NCI-H524 (cell line): ENCODE measurements around the gene FBXO2.
"Not testable (repeated sequence)": the region's sequence is repeated elsewhere in the genome, so short reads cannot be mapped to it uniquely, and the experiment has no call there.

ENCODE experiments used
- DNase-seq, 2 experiments: peaks; one replicate each; lab custom pipeline; 2025; lab: John Stamatoyannopoulos, UW

FBXO2 gene

DNA sequence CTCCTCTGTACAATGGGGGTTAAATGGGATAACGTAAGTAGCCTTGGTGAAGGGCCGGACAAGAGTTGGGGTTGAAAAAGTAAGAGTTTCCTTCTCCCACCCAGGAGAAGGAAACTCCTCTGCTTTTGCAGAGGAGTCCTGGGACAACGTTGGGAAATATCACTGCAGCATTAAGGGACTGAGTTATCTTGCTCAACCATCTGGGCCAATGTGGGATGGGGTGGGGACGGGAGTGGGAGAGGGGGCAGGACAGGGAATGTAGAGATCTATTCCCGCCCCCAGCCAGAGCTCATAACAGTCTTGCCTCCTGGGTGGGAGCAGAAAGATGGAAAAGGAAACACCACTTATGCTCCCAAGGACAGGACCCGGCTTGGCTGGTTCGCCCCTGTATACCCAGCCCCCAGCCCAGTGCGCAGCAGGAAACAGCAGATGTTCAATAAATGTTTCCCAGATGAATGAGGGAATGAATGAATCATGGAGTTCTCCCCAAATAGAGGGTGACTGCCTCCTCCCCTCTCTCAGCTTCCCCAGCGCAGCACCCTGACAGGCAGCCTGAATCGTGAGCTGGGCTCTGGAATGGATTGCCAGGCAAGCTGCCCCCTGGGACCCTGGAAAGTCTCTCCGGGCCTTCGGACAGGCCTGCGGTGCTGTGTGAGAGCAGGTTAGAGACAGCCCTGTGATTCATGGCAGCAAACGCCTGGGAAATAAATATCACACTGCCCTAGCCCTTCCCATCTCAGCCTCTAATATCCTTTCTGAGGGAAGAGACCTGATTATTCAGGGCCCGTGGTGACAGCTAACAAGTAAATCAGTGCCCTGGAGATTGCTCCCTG lies 24.8 kb downstream of the FBXO2 start:
- DNase-seq, result peak in 1 of 2 experiments; percentile 46

DNA sequence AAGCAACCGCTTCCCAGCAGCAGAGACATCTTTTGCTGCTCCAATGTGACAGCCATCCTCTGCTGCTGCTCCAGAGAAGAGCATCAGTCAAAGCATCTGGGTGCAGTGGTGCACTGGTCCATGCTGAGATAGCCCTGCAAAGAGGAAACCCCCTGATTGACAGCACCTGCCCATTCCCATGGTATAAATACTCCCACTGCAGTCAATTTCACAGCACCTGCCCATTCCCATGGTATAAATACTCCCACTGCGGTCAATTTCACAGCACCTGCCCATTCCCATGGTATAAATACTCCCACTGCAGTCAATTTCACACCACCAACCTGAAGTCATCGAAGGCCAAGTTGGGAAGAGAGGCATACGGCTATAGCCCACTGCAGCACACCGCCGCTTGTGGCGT lies 25.5 kb downstream of the FBXO2 start:
- no peak for DNase-seq

DNA sequence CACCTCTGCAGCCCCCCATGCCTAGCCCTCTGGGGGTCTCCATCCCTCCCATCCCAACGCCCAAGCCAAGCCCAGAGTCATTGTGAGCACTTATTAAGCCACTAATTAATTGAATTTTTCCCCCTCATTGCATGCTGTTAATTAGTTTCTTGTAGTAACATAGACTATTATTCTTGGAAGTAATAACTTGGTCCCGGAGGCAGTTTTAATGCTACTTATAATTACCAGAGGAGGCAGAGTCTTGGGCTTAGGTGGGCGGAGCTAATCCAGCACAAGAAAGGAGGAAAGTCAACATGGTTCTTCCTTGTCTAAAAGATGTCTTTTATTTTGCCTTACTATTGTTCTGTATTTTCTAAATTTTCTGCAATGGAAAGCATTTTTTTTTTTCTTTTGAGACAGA lies 27.7 kb downstream of the FBXO2 start:
- DNase-seq, result no peak

- no peak for DNase-seq
These were observed 30.5 kb downstream of the FBXO2 start for GRCh38 chr1:11623702-11624101.

DNA sequence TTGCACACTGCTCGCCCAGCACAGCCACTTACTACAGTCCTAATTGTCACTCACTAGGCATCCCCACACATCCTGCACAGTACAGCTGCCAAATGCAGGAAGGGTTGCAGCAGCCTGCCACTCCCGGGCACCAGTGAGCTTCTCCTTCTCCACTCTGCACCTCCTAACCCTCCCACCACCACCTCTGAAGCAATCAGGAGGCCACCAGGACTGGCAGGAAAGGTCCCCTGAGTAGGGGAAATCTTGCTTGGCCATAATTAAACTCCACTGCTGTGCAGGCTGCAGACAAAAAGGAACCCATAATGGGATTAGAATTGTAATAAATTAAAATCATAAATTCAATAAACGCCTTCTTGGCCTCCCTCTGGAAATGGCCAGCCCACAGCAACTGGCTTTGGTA lies 31.8 kb downstream of the FBXO2 start:
- DNase-seq, result no peak

GRCh38 chr1:11620924-11621323 lies 33.3 kb downstream of the FBXO2 start:
- DNase-seq, result no peak

GRCh38 chr1:11620405-11620804 lies 33.8 kb downstream of the FBXO2 start:
- DNase-seq, result no peak

GRCh38 chr1:11617741-11618140 lies 36.5 kb downstream of the FBXO2 start:
- DNase-seq, result no peak

- DNase-seq, result peak; percentile 20 to 74
These were observed 36.9 kb downstream of the FBXO2 start for GRCh38 chr1:11617314-11617713.

DNA sequence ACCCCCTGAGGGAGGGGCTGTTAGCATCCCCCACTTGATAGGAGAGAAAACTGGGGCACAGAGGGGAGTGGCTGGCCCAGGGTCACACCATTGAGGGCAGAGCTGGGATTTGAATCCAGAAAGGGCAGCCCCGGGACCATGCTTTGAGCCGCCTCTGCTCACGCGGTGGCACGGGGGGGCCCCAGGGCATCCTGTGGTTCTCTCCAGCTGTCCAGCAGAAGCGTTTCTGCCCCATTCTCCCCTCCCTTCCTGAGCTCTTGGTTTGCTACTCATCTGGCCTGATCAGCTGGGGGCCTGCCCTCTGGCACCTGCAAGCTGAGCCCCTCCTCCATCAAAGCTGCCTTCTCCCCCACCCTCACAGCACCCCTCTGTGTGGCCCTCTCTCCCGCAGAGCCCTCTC lies 37.5 kb downstream of the FBXO2 start:
- peak in 1 of 2 experiments; percentile 48 for DNase-seq

GRCh38 chr1:11615090-11615489 lies 39.1 kb downstream of the FBXO2 start:
- DNase-seq, result no peak

DNA sequence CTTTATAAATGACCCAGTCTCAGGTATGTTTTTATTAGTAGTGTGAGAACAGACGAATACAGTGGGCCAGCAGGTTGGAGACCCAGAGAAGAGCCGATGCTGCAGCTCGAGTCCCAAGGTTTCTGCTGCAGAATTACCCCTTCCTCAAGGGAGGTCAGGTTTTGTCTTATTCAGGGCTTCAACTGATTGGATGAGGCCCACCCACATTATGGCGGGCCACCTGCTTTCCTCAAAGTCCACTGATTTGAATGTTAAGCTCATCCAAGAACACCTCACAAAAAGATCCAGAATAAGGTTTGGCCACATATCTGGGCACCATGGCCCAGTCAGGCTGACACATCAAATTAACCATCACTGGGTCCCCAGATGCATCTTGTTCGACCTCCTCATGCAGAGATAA lies 40.9 kb downstream of the FBXO2 start:
- DNase-seq, result no peak

- DNase-seq, result no peak
These were observed 42.4 kb downstream of the FBXO2 start for GRCh38 chr1:11611638-11612327.

GRCh38 chr1:11610629-11611180 lies 43.5 kb downstream of the FBXO2 start:
- no peak for DNase-seq

DNA sequence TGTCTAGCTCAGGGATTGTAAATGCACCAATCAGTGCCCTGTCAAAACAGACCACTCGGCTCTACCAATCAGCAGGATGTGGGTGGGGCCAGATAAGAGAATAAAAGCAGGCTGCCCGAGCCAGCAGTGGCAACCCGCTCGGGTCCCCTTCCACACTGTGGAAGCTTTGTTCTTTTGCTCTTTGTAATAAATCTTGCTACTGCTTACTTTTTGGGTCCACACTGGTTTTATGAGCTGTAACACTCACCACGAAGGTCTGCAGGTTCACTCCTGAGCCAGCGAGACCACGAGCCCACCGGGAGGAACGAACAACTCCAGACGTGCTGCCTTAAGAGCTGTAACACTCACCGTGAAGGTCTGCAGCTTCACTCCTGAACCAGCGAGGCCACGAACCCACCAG lies 44.9 kb downstream of the FBXO2 start:
- DNase-seq, result not testable (repeated sequence)

GRCh38 chr1:11608596-11609130 lies 45.6 kb downstream of the FBXO2 start:
- DNase-seq, result not testable (repeated sequence)

DNA sequence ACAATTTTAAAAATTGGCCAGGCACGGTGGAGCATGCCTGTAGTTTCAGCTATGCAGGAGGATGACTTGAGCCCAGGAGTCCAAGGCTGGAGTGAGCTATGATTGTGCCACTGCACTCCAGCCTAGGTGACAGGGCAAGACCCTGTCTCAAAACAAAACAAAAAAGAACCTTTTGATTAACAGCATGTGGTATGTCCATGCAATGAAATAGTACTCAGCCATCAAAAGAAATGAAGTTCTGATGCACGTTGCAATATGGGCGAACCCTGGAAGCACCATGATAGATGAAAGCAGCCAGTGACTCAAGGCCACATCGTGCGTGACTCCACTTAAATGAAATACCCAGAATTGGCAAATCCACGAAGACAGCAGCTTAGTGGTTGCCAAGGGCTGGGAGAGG lies 47.5 kb downstream of the FBXO2 start:
- DNase-seq, result no peak

DNA sequence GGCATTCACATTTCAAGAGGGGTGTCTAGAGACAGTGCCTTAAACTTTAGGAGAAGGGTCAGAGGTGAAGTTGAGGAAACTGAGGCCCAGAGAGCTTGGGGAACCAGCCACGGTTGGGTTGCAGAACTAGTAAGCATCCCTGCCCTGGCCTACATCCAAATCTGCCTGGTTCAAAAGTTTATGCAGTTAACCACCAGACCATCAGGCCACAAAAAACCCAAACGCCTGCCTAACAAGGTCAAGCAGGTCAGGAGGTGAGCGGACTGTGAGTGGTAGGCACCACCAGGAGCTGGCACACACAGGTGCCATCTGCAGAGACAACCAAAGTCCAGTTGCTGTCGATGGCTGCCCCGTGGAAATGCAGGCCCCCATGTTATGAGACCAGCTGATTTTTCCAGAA lies 51.2 kb downstream of the FBXO2 start:
- no peak for DNase-seq

- peak; percentile 32 to 61 for DNase-seq
These were observed 51.8 kb downstream of the FBXO2 start for GRCh38 chr1:11602424-11602823.

DNA sequence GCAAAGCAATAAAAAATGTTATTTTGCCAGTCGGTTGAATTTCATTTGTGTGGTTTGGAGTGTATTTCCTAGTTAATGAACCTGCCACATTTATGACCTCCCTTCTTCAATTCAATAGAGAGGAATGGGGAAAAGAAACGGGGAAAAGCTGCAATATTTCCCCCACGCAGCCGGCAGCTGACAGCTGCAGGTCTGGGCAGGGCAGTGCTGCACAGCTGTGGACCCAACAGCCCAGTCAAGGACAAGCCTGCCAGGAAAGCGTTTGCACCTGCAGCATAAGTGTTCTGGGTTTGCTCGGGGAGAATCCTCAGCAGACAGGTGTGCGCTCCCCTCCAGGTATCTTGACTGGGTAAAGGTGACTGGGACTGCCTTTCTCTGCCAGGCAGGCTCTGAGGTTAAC lies 53.4 kb downstream of the FBXO2 start:
- DNase-seq, result no peak

DNA sequence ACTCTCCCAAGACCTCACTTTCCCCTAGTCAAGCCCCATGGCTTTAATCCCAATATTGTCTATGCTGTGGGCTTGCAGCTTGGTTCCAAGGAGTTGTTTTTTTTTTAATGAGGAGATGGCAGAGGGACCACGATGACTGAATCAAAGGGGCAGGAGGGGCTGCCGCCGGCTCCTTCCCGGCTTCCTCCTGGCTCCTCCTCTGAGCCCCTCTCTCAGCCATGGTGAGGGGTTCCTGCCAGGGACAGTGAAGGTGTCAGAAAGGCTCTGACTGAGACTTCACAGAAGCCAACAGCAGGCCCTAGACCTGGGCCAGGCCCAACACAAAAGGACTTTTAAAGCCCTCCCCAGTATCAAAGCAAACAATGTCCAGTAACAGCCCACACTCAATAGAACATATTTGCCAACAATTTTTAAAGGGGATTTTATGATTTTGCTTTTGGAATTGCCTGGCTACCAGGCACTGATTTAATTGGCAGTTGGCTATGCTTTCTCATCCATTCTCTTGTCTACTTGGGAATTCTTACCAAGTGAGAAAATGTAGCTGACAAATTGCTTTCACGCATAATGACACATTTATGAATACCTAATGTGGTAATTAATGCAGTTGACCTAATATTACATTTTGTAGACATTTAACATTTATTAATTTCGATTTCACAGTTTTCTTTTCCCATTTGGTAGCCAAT lies 54.2 kb downstream of the FBXO2 start:
- no peak for DNase-seq

- no peak for DNase-seq
These were observed 55.8 kb downstream of the FBXO2 start for GRCh38 chr1:11598461-11598860.
